SHP77 treated with DMSO at 0.1 percent for 48 hours (cell line): ENCODE measurements around the gene STK35.
"Not testable (repeated sequence)": the region's sequence is repeated elsewhere in the genome, so short reads cannot be mapped to it uniquely, and the experiment has no call there.

Source experiments
- DNase-seq: peaks from one replicate; lab custom pipeline; 2025; lab: John Stamatoyannopoulos, UW

The STK35 gene

DNA sequence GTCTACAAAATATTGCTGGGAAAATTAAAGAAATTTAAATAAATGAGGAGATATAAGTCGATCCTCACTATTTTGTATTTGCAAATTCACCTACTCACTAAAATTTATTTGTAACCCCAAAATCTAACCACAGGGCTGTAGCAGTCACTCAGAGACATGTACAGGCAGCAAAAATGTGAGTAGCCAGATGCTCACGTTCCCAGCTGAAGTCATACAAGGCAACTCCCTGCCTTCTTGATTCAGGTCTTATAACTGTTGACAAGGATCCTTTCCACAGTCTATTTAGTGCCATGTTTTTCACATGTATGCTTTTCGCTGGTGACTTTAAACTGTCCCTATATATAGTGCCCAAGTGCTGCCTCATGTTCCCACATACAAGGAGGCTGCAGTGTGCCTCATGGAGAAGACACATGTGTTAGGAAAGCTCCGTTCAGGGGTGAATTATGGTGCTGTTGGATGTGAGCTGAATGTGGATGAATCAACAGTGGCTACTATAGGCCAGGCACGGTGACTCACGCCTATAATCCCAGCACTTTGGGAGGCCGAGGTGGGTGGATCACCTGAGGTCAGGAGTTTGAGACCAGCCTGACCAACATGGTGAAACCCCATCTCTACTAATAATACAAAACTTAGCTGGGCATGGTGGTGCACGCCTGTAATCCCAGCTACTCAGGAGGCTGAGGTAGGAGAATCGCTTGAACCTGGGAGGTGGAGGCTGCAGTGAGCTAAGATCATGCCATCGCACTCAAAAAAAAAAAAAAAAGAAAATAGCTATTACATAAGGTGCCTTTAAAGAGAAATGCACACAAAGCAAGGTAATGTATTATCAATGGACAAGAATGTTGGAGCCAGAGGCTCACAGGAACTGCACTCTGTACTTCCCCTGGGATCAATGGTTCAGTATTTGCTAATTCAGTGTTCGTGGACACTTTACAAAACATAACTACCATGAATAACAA, 55.3 kb downstream of the STK35 start:
- no peak for DNase-seq

DNA sequence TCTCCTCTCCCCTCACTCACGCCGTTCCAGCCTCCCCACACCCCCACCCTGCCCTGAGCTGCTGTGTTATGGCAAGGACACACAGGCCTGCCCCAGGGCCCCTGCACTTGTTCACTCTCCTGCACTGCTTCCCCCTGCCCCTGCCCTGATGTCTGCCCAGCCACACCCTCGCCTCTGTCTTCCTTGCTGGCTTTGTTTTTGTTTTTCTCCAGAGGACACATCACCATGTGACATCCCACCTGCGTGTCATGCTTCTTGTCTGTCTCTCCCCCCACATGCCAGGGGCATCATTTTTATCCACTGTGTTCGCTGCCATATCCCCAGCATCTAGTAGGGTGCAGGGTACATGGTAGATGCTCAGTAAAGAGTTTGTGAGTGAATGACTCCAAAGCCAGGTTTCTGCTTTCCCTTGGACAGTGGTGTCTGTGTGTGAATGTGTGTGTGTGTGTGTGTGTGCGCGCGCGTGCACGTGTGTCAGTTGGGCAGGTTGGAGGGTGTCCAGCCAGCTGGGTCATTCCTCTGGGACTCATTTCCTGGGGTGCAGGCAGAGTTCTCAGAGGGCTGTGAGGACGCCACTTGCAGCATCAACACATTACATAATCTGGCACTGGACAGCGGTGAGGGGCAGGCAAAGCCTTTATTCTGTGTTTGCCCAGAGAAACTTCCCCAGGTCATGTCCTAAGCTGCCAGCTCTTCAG, 60.6 kb downstream of the STK35 start:
- DNase-seq: no peak

DNA sequence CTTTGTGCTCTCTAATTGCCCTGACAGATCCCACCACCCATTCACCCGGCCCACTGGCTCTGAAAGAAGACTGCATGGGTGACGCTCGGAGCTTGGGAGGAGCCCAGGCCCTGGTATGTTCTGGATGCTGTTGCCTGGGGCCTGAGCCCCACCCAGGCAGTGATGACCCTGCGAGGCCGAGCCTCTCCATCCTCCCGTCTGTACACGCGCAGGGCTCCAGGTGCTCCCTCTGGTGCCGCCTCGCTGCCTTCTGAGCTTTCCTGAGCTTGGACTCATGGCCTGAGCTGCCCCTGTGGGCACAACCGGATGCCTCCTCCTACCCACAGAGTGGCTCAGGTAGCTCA, 61.2 kb downstream of the STK35 start:
- no peak for DNase-seq

DNA sequence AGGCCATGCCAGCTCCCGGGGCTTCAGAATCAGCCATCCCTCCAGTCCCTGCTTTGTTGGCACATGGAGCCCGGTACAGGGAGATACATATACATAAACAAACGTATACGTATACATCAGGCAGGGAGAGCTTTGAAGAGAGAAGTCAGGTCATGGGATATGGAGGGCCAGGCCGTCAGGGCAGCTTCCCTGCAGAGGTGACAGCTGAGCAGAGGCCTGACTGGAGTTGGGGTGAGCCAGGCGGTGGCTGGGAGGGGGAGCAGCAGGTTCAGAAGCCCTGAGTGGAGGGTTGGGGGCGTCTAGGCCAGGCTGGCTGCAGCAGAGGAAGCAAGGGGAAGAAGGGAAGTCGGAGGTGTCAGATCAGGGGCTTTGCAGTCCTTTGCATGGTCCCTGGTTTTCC, 61.7 kb downstream of the STK35 start:
- DNase-seq: no peak

DNA sequence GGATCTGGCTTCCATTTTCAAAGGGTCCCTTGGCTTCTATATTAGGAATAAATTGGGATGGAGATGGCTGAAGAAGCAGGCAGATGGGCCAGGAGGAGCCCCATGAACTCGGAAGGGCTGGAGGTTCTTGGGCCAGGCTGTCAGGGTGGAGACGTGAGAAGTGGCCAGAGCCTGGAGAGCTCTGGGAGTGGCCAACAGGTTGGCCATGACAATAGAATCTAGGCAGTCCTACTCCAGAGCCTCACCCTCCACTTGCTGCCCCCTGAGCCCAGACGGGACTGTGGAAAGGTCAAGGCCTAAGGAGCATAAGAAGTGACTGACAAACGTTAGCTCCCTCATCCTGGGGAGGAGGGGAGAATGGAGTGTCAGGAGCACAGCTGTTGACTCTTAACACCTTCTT, 62.1 kb downstream of the STK35 start:
- DNase-seq: no peak

DNA sequence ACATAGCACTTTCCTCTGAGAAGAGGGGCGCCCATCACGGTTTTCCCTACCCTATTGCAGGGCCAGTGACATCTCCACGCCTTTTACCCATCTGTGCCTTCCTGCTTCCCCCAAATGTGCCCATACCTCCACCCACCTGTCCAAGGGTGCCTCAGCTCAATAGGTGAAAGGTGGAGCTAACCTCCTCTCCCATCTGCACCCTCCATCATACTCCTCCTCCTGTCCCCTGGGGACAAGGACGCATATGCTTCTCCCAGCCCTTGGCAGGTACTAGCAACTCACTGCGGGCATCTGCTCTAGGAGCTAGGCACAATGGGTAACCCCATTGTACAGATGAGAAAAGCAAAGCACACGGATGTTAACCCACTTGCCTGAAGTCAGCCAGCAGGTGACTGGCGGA, 62.8 kb downstream of the STK35 start:
- DNase-seq: no peak

DNA sequence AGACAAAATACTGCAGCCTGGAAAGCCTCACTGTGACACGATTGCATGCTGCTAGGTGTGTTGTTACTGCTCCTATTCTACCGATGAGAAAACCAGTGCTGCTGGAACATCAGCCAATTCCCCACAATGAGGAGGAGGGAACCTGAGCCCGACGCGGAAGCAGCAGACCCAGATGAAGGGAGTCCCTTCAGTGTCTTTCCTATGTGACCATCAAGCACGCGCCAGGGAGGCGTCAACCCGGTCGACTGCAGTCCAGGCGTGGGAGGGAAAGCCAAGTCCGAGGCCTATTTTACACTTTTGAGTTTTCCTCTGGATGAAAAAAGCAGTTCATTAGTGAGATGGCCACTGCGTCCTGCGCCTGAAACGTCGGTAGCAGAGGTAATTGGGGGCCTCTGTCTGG, 63.3 kb downstream of the STK35 start:
- no peak for DNase-seq

DNA sequence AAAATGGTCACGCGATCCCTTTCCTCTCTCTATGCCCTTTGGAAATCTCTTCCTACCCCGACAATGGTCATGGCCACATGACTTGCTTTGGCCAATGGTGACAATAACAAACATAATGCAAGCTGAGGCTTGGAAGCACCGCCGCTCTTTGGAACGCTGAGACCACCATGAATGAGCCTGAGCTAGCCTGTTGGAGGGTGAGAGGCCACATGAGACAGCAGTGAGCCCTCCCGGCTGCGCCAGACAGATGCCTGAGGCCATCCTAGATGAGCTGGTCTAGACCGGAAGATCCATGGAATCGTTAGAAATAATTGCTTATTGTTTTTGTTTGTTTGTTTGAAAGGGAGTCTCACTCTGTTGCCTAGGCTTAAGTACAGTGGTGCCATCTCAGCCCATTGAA, 64.2 kb downstream of the STK35 start:
- DNase-seq: no peak

DNA sequence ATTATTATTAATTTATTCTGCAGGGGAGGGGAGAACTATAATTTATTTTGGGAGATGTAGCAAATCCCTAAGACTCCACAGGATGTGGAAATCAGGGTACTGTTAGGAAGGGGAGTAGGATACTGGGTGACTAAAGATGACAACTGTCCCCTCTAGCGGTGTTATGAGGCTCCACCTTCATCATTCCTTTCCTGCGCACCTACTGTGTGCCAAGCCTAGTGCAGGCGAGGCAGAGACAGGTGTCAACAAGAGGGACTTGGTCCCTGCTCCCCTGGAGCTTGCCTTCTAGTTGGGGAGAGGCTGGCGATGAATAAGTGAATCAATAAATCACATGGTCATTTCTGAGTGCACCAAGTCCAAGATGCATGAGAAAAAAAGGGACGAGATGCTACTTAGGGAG, 65.5 kb downstream of the STK35 start:
- DNase-seq: no peak

DNA sequence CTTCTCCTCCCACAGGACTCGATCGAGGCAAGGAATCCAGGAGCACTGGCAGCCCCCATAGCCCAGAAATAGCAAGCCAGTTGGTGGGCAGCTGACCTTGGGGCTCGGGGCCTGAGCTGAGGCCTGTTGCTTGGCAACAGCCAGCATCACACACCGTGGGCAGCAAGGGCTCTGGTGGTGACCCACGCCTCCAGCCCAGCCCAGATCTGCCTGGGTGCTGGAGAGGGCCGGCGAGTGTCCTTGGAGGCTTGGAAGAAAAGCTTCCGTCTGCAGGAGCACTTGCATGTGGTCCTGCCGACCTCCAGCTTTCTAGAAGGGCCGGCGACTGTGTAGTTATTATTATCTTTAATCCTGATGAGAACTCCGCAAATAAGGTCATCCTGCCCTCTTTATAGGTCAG, 67.3 kb downstream of the STK35 start:
- no peak for DNase-seq

DNA sequence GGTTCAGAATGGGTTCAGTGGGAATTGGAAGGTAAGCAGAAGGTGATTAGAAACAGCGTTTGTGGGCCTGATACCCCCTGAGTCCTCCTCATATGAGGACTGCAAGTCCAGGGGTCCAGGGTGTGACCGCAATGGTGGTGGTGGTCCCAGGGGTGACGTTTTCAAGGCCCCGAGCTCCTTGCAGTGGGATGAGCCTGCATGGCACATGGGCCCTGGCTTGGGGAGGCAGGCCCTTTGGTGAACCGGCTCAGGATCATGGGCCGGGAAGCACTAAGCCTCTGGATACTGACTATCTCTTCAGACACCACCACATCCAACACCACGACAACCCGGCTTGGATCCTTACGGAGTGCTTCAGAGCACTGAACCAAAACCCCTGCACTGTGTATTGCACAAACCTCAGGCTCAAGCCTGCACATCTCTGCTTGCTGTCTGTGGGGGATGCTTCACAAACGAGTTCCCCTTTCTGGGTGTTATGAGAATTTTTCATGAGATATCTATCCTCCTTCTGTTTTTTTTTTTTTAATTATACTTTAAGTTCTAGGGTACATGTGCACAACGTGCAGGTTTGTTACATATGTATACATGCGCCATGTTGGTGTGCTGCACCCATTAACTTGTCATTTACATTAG, 67.9 kb downstream of the STK35 start:
- no peak for DNase-seq

DNA sequence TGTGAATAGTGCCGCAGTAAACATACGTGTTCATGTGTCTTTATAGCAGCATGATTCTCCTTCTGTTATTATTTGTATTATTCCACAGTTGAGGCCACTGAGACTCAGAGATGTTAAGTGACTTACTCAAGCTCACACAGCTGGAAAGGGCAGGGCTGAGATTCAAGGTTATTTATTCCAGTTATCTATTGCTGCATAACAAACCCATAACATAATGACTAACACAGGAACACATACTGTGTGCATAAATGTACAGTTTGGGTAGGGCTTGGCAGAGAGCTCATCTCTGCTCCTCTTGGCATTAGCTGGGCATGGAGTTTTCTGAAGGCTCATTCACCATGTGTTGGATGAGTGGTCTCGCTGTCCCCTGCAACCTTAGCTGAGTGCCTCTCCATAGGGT, 68.8 kb downstream of the STK35 start:
- no peak for DNase-seq

DNA sequence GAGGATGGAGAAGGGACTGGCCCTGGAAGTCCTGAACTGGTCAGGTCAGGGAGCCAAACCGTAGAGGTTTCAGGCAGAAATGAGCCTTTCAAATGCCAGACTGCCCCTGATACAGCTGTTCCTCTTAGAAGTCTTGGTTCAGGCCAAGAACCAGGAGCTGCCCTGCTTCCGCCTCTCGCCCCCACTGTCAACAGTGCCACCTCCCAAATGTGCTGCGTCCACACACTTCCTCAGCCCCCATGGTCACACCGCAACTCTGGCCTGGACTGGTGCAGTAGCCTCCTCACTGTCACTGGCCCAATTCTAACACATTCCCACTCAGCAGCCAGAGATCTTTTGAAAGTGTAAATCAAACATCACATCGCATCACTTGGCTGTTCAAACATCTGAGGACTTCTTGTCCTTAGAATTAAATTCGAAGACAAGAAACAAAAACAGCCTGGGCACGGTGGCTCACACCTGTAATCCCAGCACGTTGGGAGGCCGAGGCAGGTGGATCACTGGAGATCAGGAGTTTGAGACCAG, 69.7 kb downstream of the STK35 start:
- DNase-seq: no peak

DNA sequence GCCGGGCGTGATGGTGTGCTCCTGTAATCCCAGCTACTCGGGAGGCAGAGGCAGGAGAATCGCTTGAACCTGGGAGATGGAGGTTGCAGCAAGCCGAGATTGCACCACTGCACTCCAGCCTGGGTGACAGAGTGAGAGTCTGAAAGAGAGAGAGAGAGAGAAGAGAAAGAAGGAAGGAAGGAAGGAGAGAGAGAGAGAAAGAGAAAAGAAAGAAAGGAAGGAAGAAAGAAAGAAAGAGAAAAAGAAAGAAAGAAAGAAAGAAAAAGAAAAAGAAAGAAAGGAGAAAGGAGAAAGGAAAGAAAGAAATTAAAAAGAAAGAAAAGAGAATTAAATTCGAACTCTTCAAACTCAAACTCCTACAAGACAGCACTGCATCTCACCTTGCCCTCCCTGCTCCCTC, 70.2 kb downstream of the STK35 start:
- not testable (repeated sequence) for DNase-seq

DNA sequence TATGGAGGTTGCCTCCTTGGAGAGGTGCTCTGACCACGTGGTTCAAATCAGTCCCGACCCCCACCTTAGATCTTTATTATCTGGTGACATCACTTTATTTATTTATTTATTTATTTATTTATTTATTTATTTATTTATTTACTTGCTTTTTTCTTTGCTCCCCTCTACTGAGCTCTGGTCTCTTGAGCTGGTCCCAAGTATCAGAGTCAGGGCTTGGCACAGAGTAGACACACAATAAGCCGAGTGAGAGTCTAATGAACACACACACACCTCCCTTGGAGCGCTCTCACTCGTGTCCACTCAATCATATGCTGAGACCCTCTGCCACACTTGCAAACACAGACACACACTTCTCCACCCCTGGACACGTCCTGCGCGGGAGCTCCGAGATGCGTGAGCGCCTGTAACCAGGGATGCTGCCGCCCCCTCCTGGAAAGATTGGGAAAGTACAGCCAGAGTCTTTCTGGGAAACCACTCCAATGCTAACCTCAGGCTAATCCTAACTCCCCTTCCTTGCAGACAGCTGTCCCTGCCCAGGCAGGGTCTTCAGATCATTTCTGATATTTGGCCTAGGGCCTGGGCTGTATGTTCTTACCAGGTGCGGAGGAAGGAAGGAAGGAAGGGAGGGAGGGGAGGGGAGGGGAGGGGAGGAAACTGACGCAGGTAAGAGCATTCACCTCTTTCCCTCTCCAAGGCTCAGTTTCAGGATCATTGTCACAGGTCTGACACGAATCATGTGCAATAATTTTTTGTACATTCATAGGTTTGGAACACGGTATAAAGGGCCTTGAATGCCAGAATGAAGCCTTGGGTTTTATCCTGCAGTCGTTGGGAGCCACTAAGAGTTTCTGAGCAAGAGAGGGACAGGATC, 70.9 kb downstream of the STK35 start:
- DNase-seq: peak; percentile 9

DNA sequence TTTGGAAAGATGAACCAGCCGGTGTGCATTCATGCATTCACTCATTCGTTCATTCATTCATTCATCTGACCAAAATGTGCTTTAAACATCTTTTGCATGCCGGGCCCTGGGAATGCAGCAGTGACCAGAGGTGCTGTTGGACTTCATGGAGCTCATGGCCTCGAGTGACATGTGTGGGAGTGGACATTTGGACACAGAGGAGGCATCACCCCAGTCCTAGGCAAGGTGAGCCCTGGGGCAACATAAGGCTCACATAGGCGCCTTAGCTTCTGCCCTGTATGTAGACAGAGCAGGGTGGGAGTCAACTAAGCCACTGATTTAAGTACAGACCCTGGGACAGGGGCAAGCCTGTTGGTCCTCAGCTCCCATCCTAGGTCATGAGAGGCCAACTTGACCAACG, 71.6 kb downstream of the STK35 start:
- no peak for DNase-seq

DNA sequence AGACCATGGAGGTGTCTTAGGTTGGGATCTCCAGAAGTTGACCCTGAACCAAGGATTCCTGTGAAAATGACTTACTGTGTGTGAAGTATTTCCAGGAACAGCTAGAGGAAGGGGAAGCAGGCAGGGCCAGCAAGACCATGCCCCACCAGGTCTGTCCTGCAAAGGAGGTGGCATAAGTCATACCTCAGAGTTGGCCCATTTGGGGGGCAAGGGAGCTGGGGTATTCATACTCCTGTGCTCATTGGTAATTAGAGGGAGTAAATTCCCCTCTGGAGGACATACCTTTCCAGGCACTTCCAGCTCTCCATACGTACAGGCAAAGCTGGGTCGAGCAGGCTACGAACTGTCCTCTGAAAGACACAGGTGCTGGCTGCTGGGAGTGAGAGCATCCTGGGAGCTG, 72.4 kb downstream of the STK35 start:
- no peak for DNase-seq

DNA sequence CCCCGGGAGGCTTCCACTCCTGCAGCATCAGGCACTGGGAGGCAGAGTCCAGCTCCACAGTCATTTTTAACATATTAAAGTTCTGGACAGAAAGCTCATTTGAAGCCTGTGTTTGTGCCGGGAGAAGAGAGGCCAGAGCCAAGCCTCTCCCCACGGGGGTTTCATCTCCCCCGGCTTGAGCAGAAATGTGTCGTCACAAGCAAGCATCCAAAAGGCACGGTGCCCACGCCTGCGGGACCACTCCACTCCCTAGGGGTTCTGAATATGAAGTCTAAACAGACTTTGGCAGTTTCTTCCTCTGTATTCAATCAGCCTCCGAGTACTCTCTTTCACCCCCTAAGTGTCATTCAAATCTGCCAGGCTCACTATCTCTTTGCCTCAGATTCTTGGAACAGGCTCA, 75.3 kb downstream of the STK35 start:
- no peak for DNase-seq

DNA sequence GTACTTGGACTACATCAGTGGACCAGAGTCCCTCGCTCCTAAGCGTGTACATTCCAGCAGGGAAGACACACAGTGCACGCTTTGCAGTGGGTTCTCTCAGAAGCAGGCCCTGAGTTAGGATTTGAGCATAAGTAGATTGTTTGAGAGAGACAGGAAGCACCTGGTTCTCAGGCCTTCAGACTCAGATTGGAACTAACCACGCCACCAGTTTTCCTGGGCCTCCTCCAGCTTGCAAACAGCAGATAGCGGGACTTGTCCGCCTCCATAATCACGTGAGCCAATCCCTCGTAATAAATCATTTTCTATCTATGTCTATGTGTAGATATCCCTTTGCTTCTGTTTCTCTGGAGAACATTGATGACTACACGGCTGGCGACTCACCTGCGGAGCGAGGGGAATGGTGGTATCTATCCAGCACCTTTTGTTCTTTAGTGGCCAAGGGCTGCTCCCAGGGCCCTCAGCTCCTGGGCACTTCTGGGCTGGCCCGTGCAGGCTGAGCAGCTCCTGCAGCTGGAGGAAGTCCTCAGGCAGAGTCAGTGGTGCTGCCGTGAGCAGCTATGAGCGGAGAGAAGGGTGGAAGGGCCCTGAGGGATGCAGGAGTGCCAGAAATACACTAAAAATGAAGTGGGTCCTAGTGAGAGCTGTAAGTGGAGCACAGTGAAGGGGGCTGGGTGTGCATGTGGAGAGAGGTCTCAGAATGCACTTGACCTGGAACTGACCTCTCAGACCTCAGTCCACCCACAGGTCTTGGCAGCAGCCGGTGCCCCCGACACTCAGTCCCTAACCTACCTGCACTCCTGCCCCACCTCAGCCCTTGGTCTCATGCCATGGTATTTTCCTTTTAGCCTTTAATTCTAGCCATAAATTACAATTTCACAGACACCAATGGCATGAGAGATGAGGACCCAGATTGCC, 76.9 kb downstream of the STK35 start:
- no peak for DNase-seq

DNA sequence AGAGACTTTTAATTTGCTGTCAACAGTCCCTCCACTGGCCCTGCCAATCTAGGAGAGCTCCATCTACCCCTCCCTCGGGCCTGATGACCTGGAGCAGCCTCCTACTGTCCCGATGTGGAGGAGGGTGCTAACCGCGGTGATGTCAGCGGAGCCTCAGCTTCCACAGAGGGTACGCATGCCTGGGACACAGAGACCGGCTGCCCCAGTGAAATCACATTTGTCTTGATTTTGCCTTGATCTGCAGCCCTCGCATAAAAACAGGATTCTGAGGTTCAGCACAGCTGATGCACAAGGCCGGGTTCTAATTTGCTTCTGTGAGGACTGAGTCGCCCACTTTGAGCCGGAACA, 77.6 kb downstream of the STK35 start:
- no peak for DNase-seq

DNA sequence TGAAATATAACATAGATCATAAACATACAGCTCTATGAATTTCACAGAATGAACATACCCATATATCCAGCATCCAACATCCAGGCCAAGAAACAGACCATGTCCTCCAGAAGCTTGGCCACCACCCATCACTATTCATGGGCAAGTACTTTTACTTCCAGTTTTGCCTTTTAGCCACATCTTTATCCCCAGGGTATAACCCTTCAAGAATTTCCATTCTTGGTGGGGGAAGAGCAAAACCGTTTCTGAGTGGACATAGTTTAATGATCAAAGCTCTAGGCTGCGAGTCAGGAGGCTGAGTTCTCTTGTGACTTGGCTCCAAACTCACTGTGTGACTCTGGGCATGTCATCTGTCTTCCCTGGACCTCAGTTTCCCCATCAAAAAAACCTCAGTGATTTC, 78.3 kb downstream of the STK35 start:
- DNase-seq: no peak
